K562 (cell line): ENCODE measurements around the gene ZNF385C. TPM values are rescaled to one million over a fixed set of nuclear protein-coding genes. Genes with fewer than 3 reads are reported as not detected.

Source experiments
- ATAC-seq: fragments of 200-7000 bp; cut with Tn5 transposase; 3 replicates; pipeline ENCODE4 v1.9.1; 2020; ENCODE audit warnings: moderate library complexity
- BruUV-seq: library from RNA; stranded (reverse); fragments of 400-500 nt; replicated peaks from 2 replicates; lab custom pipeline; 2021; lab: Mats Ljungman, UMichigan
- CTCF ChIA-PET: fragments of 300-600 bp; formaldehyde crosslinking; extraction: SDS; loops from one replicate; lab custom pipeline; 2021; ENCODE audit warnings: low intra/inter-chr PET ratio; lab: Yijun Ruan, JAX
- POLR2A ChIA-PET: fragments of 300-600, 350-650 bp; sonication (Branson Sonifier 250); formaldehyde crosslinking; extraction: SDS; loops from one replicate; lab custom pipeline; 2021; ENCODE audit warnings: antibody characterized with exemption, inconsistent platforms; lab: Yijun Ruan, JAX
- DNase-seq, 4 experiments: peaks; one replicate each; pipeline versions ENCODE4 v3.0.0 to v3.0.0-alpha.2; 2011 to 2018; ENCODE audit warnings: low spot score in 3 of 4, mixed read lengths in 3 of 4; ENCODE audit errors: extremely low read depth in 1 of 4
- FAIRE-seq: peaks from 2 replicates; lab custom pipeline; 2011; peaks lifted over from hg19 to GRCh38; lab: Jason Lieb, UNC
- H2AFZ ChIP-seq: 2 replicates; pipeline ENCODE4 v1.6.0; 2011; ENCODE audit warnings: low read depth, low read length, control low read depth, inconsistent platforms
- H3K27ac ChIP-seq: fragments of 200-600 bp; 3 replicates; pipeline ENCODE4 v1.8.0; 2011; ENCODE audit warnings: low read depth, mild to moderate bottlenecking, control low read depth, inconsistent platforms, low read length, moderate library complexity, mixed read lengths; ENCODE audit errors: extremely low read depth
- H3K27me3 ChIP-seq, 2 experiments: fragments of 300-600 bp in 1 of 2; 2 replicates in 1 of 2; 3 replicates in 1 of 2; pipeline versions ENCODE4 v1.6.0 to v1.8.0; 2011; ENCODE audit warnings: inconsistent platforms in 2 of 2, low read length in 2 of 2, mild to moderate bottlenecking in 1 of 2, mixed read lengths in 1 of 2, moderate library complexity in 1 of 2; ENCODE audit not compliant: control insufficient read depth in 2 of 2, insufficient read depth in 2 of 2
- H3K36me3 ChIP-seq: fragments of 300-600 bp; 3 replicates; pipeline ENCODE4 v1.8.0; 2011; ENCODE audit warnings: mild to moderate bottlenecking, low read length, inconsistent platforms; ENCODE audit not compliant: control insufficient read depth, insufficient read depth
- H3K4me1 ChIP-seq, 2 experiments: fragments of 200-600 bp in 1 of 2; replicated peaks in 1 of 2; 2 replicates in 1 of 2; 3 replicates in 1 of 2; pipeline versions ENCODE4 v1.5.1 to v1.8.0; 2011; ENCODE audit warnings: inconsistent platforms in 2 of 2, low read length in 2 of 2, mild to moderate bottlenecking in 1 of 2, mixed read lengths in 1 of 2, moderate library complexity in 1 of 2; ENCODE audit not compliant: control insufficient read depth in 2 of 2, insufficient read depth in 2 of 2
- H3K4me2 ChIP-seq: 2 replicates; pipeline ENCODE4 v1.6.1; 2011; ENCODE audit warnings: low read length, control low read depth, inconsistent platforms, mixed read lengths; ENCODE audit not compliant: insufficient read depth
- H3K4me3 ChIP-seq: fragments of 200-600 bp; sonication (generic), shearing (Covaris generic); 2 replicates; pipeline ENCODE4 v1.5.1; 2016; ENCODE audit warnings: control low read depth, inconsistent platforms
- H3K79me2 ChIP-seq: fragments of 200-600 bp; 3 replicates; pipeline ENCODE4 v1.8.0; 2011; ENCODE audit warnings: low read length, inconsistent platforms; ENCODE audit not compliant: control insufficient read depth, insufficient read depth
- H3K9ac ChIP-seq, 2 experiments: 2 replicates each; pipeline versions ENCODE4 v1.6.0 to v1.6.1; 2011; ENCODE audit warnings: low read depth in 2 of 2, low read length in 2 of 2, control low read depth in 1 of 2, inconsistent platforms in 1 of 2, mild to moderate bottlenecking in 1 of 2, mixed read lengths in 1 of 2; ENCODE audit not compliant: insufficient read depth in 1 of 2
- H3K9me1 ChIP-seq: one replicate; pipeline ENCODE4 v1.6.0; 2011; ENCODE audit warnings: inconsistent platforms, mild to moderate bottlenecking, low read length, moderate library complexity; ENCODE audit not compliant: control insufficient read depth, insufficient read depth
- H3K9me3 ChIP-seq: replicated peaks from 2 replicates; pipeline ENCODE4 v1.5.1; 2011; ENCODE audit warnings: low read depth, low read length, inconsistent platforms; ENCODE audit not compliant: control insufficient read depth, insufficient read depth
- H4K20me1 ChIP-seq: replicated peaks from 2 replicates; pipeline ENCODE4 v1.6.1; 2011; ENCODE audit warnings: low read length, inconsistent platforms, mixed read lengths; ENCODE audit not compliant: control insufficient read depth, insufficient read depth
- C11orf30 ChIP-seq: fragments of 450-650 bp; IDR thresholded peaks from 2 replicates; pipeline ENCODE4 v1.6.1; 2016; ENCODE audit warnings: low read depth, mild to moderate bottlenecking
- CBX3 ChIP-seq, 2 experiments: IDR thresholded peaks; 1 replicate in 1 of 2; 2 replicates in 1 of 2; pipeline ENCODE4 v1.6.1; 2012; ENCODE audit warnings: inconsistent platforms in 2 of 2, low read length in 2 of 2, borderline replicate concordance in 1 of 2, control low read depth in 1 of 2
- CHD4 ChIP-seq: fragments of 200-600 bp; sonication (generic); IDR thresholded peaks from 3 replicates; pipeline ENCODE4 v1.6.1; 2012; ENCODE audit warnings: low read depth, mild to moderate bottlenecking, mixed read lengths, low read length, inconsistent platforms; ENCODE audit not compliant: insufficient read depth, insufficient replicate concordance, poor library complexity, severe bottlenecking
- EP400 ChIP-seq: fragments of 450-650 bp; IDR thresholded peaks from 2 replicates; pipeline ENCODE4 v1.6.1; 2017; ENCODE audit warnings: antibody characterized with exemption, mild to moderate bottlenecking, moderate library complexity
- ESRRB ChIP-seq: fragments of 250-450 bp; sonication (Bioruptor Pico); IDR thresholded peaks from 2 replicates; pipeline ENCODE4 v1.5.0; 2020; ENCODE audit warnings: mild to moderate bottlenecking, moderate library complexity, borderline replicate concordance
- HDAC1 ChIP-seq, 2 experiments: fragments of 450-650 bp; IDR thresholded peaks; 2 replicates each; pipeline ENCODE4 v1.6.1; 2016 to 2017; ENCODE audit warnings: inconsistent platforms in 1 of 2, mild to moderate bottlenecking in 1 of 2, moderate library complexity in 1 of 2
- MCM2 ChIP-seq: fragments of 450-650 bp; IDR thresholded peaks from 2 replicates; pipeline ENCODE4 v1.6.1; 2017; ENCODE audit warnings: low read depth, mild to moderate bottlenecking
- PTTG1 ChIP-seq: fragments of 450-650 bp; IDR thresholded peaks from 2 replicates; pipeline ENCODE4 v1.6.1; 2016; ENCODE audit warnings: low read depth, mild to moderate bottlenecking, missing genetic modification characterization, missing compliant biosample characterization
- RUNX1 ChIP-seq: sonication (generic); IDR thresholded peaks from 2 replicates; pipeline ENCODE4 v1.6.1; 2016; ENCODE audit warnings: antibody characterized with exemption, low read depth
- SUPT5H ChIP-seq: fragments of 450-650 bp; IDR thresholded peaks from 2 replicates; pipeline ENCODE4 v1.6.1; 2016
- ZNF133 ChIP-seq: fragments of 250-450 bp; sonication (Bioruptor Pico); IDR thresholded peaks from 2 replicates; pipeline ENCODE4 v1.4.0; 2020; ENCODE audit warnings: mild to moderate bottlenecking
- ZNF146 ChIP-seq: IDR thresholded peaks from one replicate; pipeline ENCODE4 v1.6.1; 2018; ENCODE audit warnings: missing compliant biosample characterization; ENCODE audit not compliant: unreplicated experiment
- ZNF274 ChIP-seq: IDR thresholded peaks from 2 replicates; pipeline ENCODE4 v1.6.1; 2011; ENCODE audit warnings: low read depth, mild to moderate bottlenecking, low read length, moderate library complexity, borderline replicate concordance
- WGBS: fragments of 100-300 bp; shearing (Covaris generic); methylation state at CpG from one replicate; pipeline ENCODE4 v1.1.6; 2016; ENCODE audit warnings: low coverage, mixed read lengths; ENCODE audit not compliant: insufficient coverage; ENCODE audit errors: missing lambda C conversion rate; 5-methylcytosine and 5-hydroxymethylcytosine counted together
- in situ Hi-C: fragments of 300-500 bp; cut with MboI; formaldehyde crosslinking; loops from 4 replicates; pipeline ENCODE4 v1.15.0; 2018; ENCODE audit warnings: inconsistent platforms, mixed read lengths
- intact Hi-C: fragments of 100-400 bp; cut with micrococcal nuclease; formaldehyde crosslinking; loops from 2 replicates; pipeline ENCODE4 v1.14.2; 2022
- polyA plus RNA-seq, 8 experiments: library from polyadenylated mRNA; depleted of rRNA in 4 of 8; stranded (reverse) in 5 of 8; unstranded in 3 of 8; fragments of >200 nt; fragmentation: Nextera tagmentation in 2 of 8; fragmentation: Illumina TruSeq in 1 of 8; extraction: Ambion mirVana in 2 of 8; extraction: Trizol in 1 of 8; gene quantifications; 2 replicates each; pipeline versions ENCODE4 v1.2.1 to v1.2.3, GENCODE V29; 2011 to 2014; ENCODE audit warnings: inconsistent platforms in 1 of 8, missing spikeins in 1 of 8
- total RNA-seq, 7 experiments: library from RNA; depleted of rRNA in 6 of 7; stranded (reverse); fragments of >200 nt in 6 of 7; fragmentation: Illumina TruSeq in 2 of 7; extraction: Trizol in 2 of 7; gene quantifications; 2 replicates each; pipeline versions ENCODE4 v1.2.1 to v1.2.3, GENCODE V29; 2011 to 2021; ENCODE audit warnings: low replicate concordance in 1 of 7
- TF ChIP-seq, protein P1 (sequence below): fragments of 250-450 bp; sonication (Bioruptor Pico); IDR thresholded peaks from 2 replicates; pipeline ENCODE4 v1.4.0; 2020; ENCODE audit warnings: borderline replicate concordance
- TF ChIP-seq, protein P2 (sequence below): fragments of 250-450 bp; sonication (Bioruptor Pico); IDR thresholded peaks from 2 replicates; pipeline ENCODE4 v1.5.0; 2021; ENCODE audit warnings: mild to moderate bottlenecking, moderate library complexity

Gene ZNF385C
- total and polyA plus RNA-seq, 9 of the 15 experiments (the other 6 are each of a cell fraction or from before 2014, with no cell fraction given) = 0.03 to 0.35 (median 0.18) TPM; not detected in 1

DNA sequence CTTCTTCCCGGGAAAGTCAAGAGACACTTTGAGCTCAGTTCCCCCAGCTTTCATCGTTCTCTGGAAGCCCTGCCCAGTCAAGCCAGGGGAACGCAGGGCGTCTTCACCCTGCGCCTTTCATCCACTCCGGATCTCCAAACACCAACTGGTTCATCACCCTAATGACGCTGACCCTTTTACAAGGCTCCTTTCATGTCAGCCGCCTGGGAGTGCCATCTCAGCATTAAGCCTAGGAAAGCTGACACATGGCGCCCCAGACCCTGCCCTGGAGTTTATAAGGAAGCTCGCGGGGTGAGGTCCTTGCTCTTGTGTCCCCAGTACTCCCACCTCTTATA lies 80.4 kb downstream of the ZNF385C start (continued):
- TF ChIP-seq C11orf30 = no peak
- no peak for TF ChIP-seq EP400
- TF ChIP-seq HDAC1 (IDR thresholded peaks at IDR 0.05) = no peak

DNA sequence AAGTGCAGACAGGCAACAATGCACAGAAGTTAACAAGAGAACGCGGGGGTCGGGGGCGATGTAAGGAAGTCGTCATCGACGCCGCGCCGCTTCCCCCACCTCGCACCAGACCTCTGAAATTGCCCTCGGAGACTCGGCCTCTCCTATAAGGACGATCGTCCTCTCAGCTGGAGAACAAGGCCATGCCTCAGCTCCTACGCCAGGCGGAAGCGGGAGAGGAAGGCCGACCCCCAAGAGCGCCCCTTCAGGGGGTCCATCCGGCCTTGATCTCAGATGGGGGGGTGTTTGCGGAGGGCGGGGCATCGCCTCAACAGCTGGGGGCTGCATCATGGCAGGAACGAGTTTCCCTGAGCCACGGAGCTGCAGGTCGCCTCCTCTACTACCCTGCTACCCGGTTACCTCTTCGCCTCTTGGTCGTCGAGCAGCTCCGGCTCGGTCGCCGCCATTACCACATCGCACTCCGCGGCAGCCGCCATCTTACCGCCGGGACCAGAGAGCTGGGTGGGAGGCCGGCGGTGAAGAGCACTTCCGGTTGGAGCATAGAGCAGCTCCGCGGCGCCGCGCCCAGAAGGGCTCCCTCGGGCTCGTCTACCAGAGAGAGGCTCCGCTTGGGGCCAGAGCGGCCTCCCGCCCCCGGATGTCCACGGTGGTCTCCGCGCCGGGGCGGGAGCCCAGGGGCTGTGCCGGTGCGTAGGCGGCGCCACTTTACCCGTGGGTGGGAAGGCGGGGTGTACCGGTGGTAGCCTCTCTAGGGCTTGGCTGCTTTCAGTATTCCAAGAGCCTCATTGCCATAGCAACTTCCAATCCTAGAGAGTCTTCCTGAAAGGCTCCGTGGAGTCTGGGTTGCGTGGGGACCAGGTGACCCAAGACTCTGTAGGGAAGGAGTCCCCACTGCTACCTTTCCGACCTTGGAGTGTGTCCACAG lies 81.1 kb downstream of the ZNF385C start, which contains the start of gene DNAJC7:
Gene DNAJC7, minus strand, starts transcription at position 499 of the 925 bp plus-strand sequence. Its CDS starts 23 bp downstream, at position 476.
- H3K4me3 ChIP-seq = peak within 1 kb of the TSS; percentile 86
- peak within 1 kb of the TSS; percentile 91 for H3K4me2 ChIP-seq
- DNase-seq = peak; percentile 92 to 95 (median 94)
- H3K9me1 ChIP-seq = no peaks in the 10 kb centered on the region
- peak within 1 kb of the TSS; percentile 93 for H2AFZ ChIP-seq
- peak within 1 kb of the TSS; percentile 98 for H3K27ac ChIP-seq
- ATAC-seq = peak; percentile 89
- H3K9ac ChIP-seq = peak within 1 kb of the TSS; percentile 97 to 99
- H3K4me1 ChIP-seq = peaks cover 20 to 29% of the 10 kb centered on the region in 2 experiments; a peak in 4 of 5 replicates
- BruUV-seq = TSS peak; percentile 52
- peaks cover 5% of the 10 kb centered on the region for H4K20me1 ChIP-seq
- under 1% methylated on average over 59 of the region's 70 CpGs for WGBS
- peaks cover 80% of the 10 kb centered on the region for H3K79me2 ChIP-seq
- CTCF ChIA-PET = no interaction called here
- no peaks in the 10 kb centered on the region for H3K9me3 ChIP-seq
- POLR2A ChIA-PET = interaction anchor here (0.6 to 4.3 kb wide), 20 partner anchors 8 to 483 kb away, joined by 3 to 37 read pairs (median 4); partner anchors contain the start of genes ACLY, DHX58 and KAT2A
- in situ Hi-C loops (no loop called here), intact Hi-C loops (no loop called here)
- H3K27me3 ChIP-seq = no peaks in the 10 kb centered on the region
- FAIRE-seq = peak; percentile 86
- H3K36me3 ChIP-seq = peaks cover 44% of the 10 kb centered on the region
- TF ChIP-seq PTTG1 (tag) (no peak), ZNF274 (no peak), MCM2 (no peak), CBX3 (IDR thresholded peaks at IDR 0.05; ENCODE audit: borderline replicate concordance in 1 of 2, low read length in 2 of 2) (no peak), ZNF133 (CRISPR knock-in tag) (no peak), SUPT5H (peak; percentile 90), CHD4 (no peak), ESRRB (CRISPR knock-in tag) (no peak), ZNF146 (CRISPR knock-in tag) (no peak), RUNX1 (no peak)
- TF ChIP-seq, protein P1, sequence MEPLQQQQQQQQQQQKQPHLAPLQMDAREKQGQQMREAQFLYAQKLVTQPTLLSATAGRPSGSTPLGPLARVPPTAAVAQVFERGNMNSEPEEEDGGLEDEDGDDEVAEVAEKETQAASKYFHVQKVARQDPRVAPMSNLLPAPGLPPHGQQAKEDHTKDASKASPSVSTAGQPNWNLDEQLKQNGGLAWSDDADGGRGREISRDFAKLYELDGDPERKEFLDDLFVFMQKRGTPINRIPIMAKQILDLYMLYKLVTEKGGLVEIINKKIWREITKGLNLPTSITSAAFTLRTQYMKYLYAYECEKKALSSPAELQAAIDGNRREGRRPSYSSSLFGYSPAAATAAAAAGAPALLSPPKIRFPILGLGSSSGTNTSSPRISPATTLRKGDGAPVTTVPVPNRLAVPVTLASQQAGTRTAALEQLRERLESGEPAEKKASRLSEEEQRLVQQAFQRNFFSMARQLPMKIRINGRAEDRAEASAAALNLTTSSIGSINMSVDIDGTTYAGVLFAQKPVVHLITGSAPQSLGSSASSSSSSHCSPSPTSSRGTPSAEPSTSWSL (CRISPR knock-in tag) = no peak
- TF ChIP-seq, protein P2, sequence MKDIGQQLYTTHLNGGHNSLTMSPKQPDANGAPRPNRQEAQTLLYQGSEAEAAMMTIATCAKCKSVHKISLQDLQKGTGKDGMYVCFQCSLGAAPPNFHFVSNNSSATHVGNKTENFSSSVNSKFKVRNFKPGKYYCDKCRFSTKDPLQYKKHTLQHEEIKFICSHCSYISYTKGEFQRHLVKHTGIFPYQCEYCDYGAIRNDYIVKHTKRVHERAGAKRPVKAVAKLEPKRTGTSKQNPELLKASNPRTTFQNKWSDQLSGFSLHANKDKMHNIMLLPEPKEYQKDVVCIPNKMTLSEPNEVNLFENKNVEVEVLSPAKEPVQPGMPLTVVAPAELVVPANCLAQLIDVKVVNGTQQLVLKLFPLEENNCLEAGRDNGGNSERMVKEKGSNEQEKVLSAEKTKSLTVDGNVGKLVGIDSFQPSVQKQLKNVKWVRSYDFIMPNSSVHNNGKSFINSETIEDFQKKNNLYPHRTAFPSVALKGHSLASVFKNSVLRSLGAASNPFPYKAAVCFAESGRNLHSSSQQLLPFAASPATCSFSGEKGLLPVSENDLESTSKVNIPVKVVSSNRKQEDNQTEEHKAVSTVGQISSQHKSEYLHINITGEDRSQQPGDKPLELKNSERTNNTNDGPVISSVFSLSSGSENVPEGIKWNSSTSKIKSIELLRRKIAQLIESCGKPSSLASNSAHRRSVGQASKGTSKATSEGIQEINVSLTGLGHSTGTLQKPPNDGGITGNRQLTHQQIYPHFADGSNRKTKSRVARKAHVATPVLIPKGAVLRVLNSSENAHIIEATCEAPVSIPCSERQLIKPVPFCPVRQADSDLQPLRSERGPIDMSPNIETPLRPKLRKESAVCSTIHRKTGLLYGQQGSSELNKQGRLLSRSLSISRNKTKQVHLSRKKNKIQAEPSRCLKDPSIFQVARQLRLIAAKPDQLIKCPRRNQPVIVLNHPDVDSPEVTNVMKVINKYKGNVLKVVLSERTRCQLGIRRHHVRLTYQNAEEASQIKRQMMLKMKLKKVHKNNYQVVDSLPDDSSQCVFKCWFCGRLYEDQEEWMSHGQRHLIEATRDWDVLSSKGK (CRISPR knock-in tag) = no peak
